GM12875 (cell line): ENCODE data around the gene GAL3ST1.
"Not testable (repeated sequence)": the region's sequence is repeated elsewhere in the genome, so short reads cannot be mapped to it uniquely, and the experiment has no call there.

Experiments used
- H3K4me3 ChIP-seq: one replicate; pipeline ENCODE4 v1.5.1; 2011; ENCODE audit warnings: low read depth, low read length, control low read depth
- CTCF ChIP-seq: IDR thresholded peaks from 2 replicates; pipeline ENCODE4 v1.5.1; 2011; ENCODE audit warnings: low read depth, mild to moderate bottlenecking, control low read depth, inconsistent platforms, low read length, moderate library complexity, borderline replicate concordance; ENCODE audit not compliant: insufficient read depth

GAL3ST1 gene

GRCh38 chr22:30565341-30565740 lies 9.1 kb downstream of the GAL3ST1 start:
- H3K4me3 ChIP-seq, result no peak overlapping the region
- TF ChIP-seq CTCF, result no peak

GRCh38 chr22:30564761-30565119 lies 9.7 kb downstream of the GAL3ST1 start:
- no peak for TF ChIP-seq CTCF
- no peak overlapping the region for H3K4me3 ChIP-seq

GRCh38 chr22:30564045-30564760 lies 10.3 kb downstream of the GAL3ST1 start:
- no peak overlapping the region for H3K4me3 ChIP-seq
- TF ChIP-seq CTCF, result no peak

GRCh38 chr22:30562366-30562765 lies 12.1 kb downstream of the GAL3ST1 start:
- TF ChIP-seq CTCF, result no peak
- H3K4me3 ChIP-seq, result no peak overlapping the region

- TF ChIP-seq CTCF, result no peak
- no peak overlapping the region for H3K4me3 ChIP-seq
Measured at GRCh38 chr22:30561402-30562189, 12.9 kb downstream of the GAL3ST1 start.

GRCh38 chr22:30560643-30561202 lies 13.7 kb downstream of the GAL3ST1 start:
- not testable (repeated sequence) for H3K4me3 ChIP-seq

- no peak for TF ChIP-seq CTCF
- H3K4me3 ChIP-seq, result no peak overlapping the region
Measured at GRCh38 chr22:30559889-30560288, 14.6 kb downstream of the GAL3ST1 start.
